ENCODE data around the gene ZFP36L2. TPM values are rescaled to one million over a fixed set of nuclear protein-coding genes. Genes with fewer than 3 reads are reported as not detected.

Gene ZFP36L2
- total RNA-seq, 1 experiment from 2014 or later = 105 TPM

DNA sequence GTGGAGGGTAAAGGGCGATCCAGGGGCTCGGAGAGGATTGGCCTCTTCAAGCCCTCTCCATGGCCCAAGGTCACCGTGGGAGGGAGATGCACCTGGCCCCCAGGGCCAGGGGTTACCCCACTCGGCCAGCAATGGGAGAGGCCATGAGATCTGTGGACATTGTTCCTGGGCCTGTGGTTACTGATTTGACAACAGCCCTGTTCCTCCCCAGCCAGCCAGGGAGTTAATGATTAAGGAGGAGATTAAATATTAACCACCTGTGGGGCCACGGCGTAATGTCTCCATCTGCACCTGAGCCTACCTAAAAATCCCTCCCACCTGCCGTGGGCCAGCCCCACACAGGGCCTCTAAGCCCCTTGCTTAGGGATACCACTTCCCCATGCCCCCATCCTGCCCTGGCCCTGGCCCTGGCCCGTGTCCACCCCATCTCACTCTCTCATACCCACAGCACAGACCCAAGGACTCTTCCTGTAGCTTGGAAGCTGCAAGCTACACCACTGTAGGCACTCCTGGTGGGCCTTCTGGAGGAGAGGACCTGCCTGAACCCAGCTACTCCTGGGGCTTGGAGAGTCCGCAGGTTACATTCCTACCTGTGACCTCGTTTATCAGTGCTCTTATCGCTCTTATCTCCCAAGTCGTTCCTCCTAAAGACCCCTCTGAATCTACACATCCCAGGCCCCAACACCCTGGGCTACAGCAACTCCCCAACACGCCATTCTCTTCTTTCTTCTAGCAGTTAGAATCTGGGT is 32.1 kb downstream of the ZFP36L2 start:
- Mint-ChIP-seq H3K27me3 (ENCODE audit: low read depth) (no peaks in the 10 kb centered on the region), H3K9me3 (no peaks in the 10 kb centered on the region), H3K27ac (peak overlapping the region in 2 of 3 experiments; percentile 52 to 89; a peak in 3 of 7 replicates), H3K36me3 (ENCODE audit: insufficient read depth in 1 of 3, low read depth in 3 of 3) (no peaks in the 10 kb centered on the region), H3K4me3 (no peak overlapping the region), H3K4me1 (peaks cover 19 to 26% of the 10 kb centered on the region in 2 experiments)
- Histone ChIP-seq H2AK5ac (ENCODE audit: insufficient read length, low read length) (no peak overlapping the region), H3K23ac (ENCODE audit: insufficient read length, low read depth, low read length) (no peak overlapping the region), H4K91ac (ENCODE audit: insufficient read length, low read depth, low read length) (no peak overlapping the region), H3K79me2 (ENCODE audit: insufficient read depth, low read length) (no peaks in the 10 kb centered on the region), H3K4ac (ENCODE audit: low read depth, low read length) (no peak overlapping the region), H3K18ac (ENCODE audit: insufficient read length, low read depth, low read length) (no peak overlapping the region), H2BK12ac (ENCODE audit: insufficient read length, low read depth, low read length) (no peak overlapping the region), H2AFZ (ENCODE audit: low read length) (no peak overlapping the region), H3K4me2 (ENCODE audit: insufficient read depth, insufficient read length, low read length) (no peak overlapping the region), H4K20me1 (ENCODE audit: control insufficient read depth, insufficient read depth, insufficient read length) (no peaks in the 10 kb centered on the region), H3K9me3 (ENCODE audit: control insufficient read depth, low read depth, low read length) (no peaks in the 10 kb centered on the region), H3K79me1 (ENCODE audit: insufficient read depth, low read depth, low read length, poor library complexity, severe bottlenecking) (no peaks in the 10 kb centered on the region), H2BK20ac (ENCODE audit: low read depth, low read length, poor library complexity, severe bottlenecking) (no peak overlapping the region), H2BK5ac (ENCODE audit: insufficient read length, low read length) (no peak overlapping the region), H2BK120ac (ENCODE audit: low read depth, low read length, poor library complexity, severe bottlenecking) (no peak overlapping the region), H3K27me3 (ENCODE audit: insufficient read depth, low read length) (no peaks in the 10 kb centered on the region), H3T11ph (ENCODE audit: low read length) (no peak overlapping the region), H3K4me1 (ENCODE audit: insufficient read depth, low read length) (no peaks in the 10 kb centered on the region; the same call in 1 of the 2 replicates), H3K23me2 (ENCODE audit: insufficient read length, low read depth, low read length, poor library complexity, severe bottlenecking) (no peaks in the 10 kb centered on the region), H4K8ac (replicated peaks; ENCODE audit: insufficient read length, low read depth, low read length) (no peak overlapping the region), H3K14ac (ENCODE audit: insufficient read depth, low read length) (0 out of 2 replicates have a peak overlapping the region, but pooled peaks have one; percentile 24), H3K9ac (ENCODE audit: extremely low read depth, insufficient read length, low read length) (no peak overlapping the region), H2BK15ac (ENCODE audit: low read depth, low read length) (no peak overlapping the region), H4K5ac (ENCODE audit: insufficient read length, low read depth, low read length) (no peak overlapping the region), H3K56ac (ENCODE audit: insufficient read length, low read depth, low read length) (no peak overlapping the region), H3K27ac (ENCODE audit: insufficient read length, low read depth, low read length) (no peak overlapping the region)
- TF ChIP-seq, protein P1, sequence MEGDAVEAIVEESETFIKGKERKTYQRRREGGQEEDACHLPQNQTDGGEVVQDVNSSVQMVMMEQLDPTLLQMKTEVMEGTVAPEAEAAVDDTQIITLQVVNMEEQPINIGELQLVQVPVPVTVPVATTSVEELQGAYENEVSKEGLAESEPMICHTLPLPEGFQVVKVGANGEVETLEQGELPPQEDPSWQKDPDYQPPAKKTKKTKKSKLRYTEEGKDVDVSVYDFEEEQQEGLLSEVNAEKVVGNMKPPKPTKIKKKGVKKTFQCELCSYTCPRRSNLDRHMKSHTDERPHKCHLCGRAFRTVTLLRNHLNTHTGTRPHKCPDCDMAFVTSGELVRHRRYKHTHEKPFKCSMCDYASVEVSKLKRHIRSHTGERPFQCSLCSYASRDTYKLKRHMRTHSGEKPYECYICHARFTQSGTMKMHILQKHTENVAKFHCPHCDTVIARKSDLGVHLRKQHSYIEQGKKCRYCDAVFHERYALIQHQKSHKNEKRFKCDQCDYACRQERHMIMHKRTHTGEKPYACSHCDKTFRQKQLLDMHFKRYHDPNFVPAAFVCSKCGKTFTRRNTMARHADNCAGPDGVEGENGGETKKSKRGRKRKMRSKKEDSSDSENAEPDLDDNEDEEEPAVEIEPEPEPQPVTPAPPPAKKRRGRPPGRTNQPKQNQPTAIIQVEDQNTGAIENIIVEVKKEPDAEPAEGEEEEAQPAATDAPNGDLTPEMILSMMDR (conservative IDR thresholded peaks at IDR 0.05) = no peak
- no CpG with 5 or more reads among the region's 13 CpGs for WGBS (ENCODE audit: extremely low coverage, insufficient read length, low lambda C conversion rate)
- DNase-seq = no peak
